ENCODE data around the gene EVI5L.

GRCh38 chr19:7830823-7831222 lies 805 bp downstream of the EVI5L start:
- TF ChIP-seq MAFF (IDR thresholded peaks at IDR 0.05; ENCODE audit: low read depth, low read length) = no peak
- no peak for TF ChIP-seq AKNA (CRISPR knock-in tag; IDR thresholded peaks at IDR 0.05; ENCODE audit: borderline replicate concordance)
- TF ChIP-seq USF2 (IDR thresholded peaks at IDR 0.05; ENCODE audit: low read depth, low read length) = no peak
- TF ChIP-seq USF2 (CRISPR knock-in tag; IDR thresholded peaks at IDR 0.05; ENCODE audit: borderline replicate concordance) = no peak
- TF ChIP-seq, protein P1, sequence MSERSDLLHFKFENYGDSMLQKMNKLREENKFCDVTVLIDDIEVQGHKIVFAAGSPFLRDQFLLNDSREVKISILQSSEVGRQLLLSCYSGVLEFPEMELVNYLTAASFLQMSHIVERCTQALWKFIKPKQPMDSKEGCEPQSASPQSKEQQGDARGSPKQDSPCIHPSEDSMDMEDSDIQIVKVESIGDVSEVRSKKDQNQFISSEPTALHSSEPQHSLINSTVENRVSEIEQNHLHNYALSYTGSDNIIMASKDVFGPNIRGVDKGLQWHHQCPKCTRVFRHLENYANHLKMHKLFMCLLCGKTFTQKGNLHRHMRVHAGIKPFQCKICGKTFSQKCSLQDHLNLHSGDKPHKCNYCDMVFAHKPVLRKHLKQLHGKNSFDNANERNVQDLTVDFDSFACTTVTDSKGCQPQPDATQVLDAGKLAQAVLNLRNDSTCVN (CRISPR knock-in tag; IDR thresholded peaks at IDR 0.05; ENCODE audit: borderline replicate concordance) = no peak
- TF ChIP-seq ZNF3 (CRISPR knock-in tag; IDR thresholded peaks at IDR 0.05) = no peak
- TF ChIP-seq ZIK1 (CRISPR knock-in tag; IDR thresholded peaks at IDR 0.05; ENCODE audit: borderline replicate concordance, low read depth) = no peak
- no peak for TF ChIP-seq POLR2A (IDR thresholded peaks at IDR 0.05; ENCODE audit: insufficient read depth in 1 of 2, low read depth in 2 of 2, low read length in 2 of 2)
- no peak for TF ChIP-seq ZMYM3 (CRISPR knock-in tag; IDR thresholded peaks at IDR 0.05)
